ENCODE data around the gene LAX1. TPM values are rescaled to one million over a fixed set of nuclear protein-coding genes. Genes with fewer than 3 reads are reported as not detected.
"Not testable (repeated sequence)": the region's sequence is repeated elsewhere in the genome, so short reads cannot be mapped to it uniquely, and the experiment has no call there.

The LAX1 gene, protein sequence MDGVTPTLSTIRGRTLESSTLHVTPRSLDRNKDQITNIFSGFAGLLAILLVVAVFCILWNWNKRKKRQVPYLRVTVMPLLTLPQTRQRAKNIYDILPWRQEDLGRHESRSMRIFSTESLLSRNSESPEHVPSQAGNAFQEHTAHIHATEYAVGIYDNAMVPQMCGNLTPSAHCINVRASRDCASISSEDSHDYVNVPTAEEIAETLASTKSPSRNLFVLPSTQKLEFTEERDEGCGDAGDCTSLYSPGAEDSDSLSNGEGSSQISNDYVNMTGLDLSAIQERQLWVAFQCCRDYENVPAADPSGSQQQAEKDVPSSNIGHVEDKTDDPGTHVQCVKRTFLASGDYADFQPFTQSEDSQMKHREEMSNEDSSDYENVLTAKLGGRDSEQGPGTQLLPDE
- under 1 TPM; 0.10 to 0.27 (median 0.15) TPM for polyA plus RNA-seq (ENCODE audit: insufficient read length in 3 of 3)

GRCh38 chr1:203765029-203765837, at the start of gene LAX1:
Gene LAX1, plus strand, starts transcription at chr1:203765183. Its CDS starts 383 bp downstream, at chr1:203765566.
- DNase-seq (ENCODE audit: low read depth in 3 of 3, low spot score in 2 of 3), result no peak

DNA sequence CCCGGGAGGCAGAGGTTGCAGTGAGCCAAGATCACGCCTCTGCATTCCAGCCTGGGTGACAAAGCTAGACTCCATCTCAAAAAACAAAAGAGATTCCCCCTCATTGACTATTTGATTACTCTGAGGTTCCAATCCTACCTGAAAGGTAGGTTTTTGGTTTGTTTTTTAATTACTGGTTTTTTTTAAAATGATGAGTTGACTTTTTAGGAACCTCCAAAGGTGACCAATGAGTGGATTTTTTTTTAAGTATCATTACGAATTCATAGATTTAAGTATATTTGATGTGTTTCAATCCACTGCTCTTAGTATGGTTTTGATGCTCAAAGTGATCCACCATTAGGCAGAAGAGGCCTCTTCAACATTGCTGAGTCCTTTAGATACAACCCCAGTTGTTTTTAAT, 47.9 kb upstream of the LAX1 start:
- no peak for DNase-seq (ENCODE audit: low read depth in 3 of 3, low spot score in 2 of 3)

DNA sequence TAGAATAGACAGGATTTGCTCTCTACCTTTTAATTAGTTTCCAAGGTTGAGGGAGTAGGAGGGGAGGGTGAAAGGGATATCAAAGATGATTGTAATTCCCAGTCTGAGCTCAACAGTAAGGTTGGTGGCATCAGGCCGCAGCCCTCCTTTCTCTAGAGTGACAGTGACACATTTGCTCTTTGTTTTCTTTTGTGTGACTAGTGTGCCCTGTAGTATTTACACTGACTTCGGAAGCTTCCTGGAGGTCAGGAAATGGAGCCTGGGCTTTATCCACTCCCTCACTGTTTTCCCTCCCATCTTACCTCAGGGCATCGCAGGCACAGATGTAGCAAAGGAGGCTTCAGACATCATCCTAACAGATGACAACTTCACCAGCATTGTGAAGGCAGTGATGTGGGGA, 44.7 kb upstream of the LAX1 start:
- DNase-seq (ENCODE audit: low read depth in 3 of 3, low spot score in 2 of 3), result peak in 1 of 3 donors; percentile 10

- DNase-seq (ENCODE audit: low read depth in 3 of 3, low spot score in 2 of 3), result no peak
Measured at GRCh38 chr1:203722909-203723308, 42.1 kb upstream of the LAX1 start.

GRCh38 chr1:203726417-203726867, 38.5 kb upstream of the LAX1 start:
- no peak for DNase-seq (ENCODE audit: low read depth in 3 of 3, low spot score in 2 of 3)

- no peak for DNase-seq (ENCODE audit: low read depth in 3 of 3, low spot score in 2 of 3)
Measured at GRCh38 chr1:203733009-203733863, 31.7 kb upstream of the LAX1 start.

DNA sequence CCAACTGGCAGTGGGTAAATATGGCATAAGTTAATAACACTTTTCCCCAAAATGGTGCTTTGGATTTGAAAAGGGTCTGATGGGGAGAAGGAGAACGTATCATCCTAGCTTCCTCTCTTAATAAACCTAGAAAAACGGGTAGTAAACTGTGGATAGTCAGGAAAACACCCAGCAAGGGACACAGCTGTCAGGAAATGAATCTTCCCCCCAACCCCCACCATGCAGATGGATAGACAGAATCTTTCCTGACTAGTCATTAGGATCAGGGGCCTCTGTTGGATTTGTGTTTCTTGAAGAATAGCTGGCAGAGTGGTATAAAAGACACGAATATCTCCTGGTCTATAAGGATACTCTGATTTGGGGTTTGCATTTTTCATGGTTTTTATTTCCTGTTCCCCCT, 22.5 kb upstream of the LAX1 start:
- DNase-seq (ENCODE audit: low read depth in 3 of 3, low spot score in 2 of 3), result no peak

- DNase-seq (ENCODE audit: low read depth in 3 of 3, low spot score in 2 of 3), result no peak
Measured at GRCh38 chr1:203743091-203743571, 21.9 kb upstream of the LAX1 start.

GRCh38 chr1:203744075-203744972, 20.7 kb upstream of the LAX1 start:
- no peak for DNase-seq (ENCODE audit: low read depth in 3 of 3, low spot score in 2 of 3)

DNA sequence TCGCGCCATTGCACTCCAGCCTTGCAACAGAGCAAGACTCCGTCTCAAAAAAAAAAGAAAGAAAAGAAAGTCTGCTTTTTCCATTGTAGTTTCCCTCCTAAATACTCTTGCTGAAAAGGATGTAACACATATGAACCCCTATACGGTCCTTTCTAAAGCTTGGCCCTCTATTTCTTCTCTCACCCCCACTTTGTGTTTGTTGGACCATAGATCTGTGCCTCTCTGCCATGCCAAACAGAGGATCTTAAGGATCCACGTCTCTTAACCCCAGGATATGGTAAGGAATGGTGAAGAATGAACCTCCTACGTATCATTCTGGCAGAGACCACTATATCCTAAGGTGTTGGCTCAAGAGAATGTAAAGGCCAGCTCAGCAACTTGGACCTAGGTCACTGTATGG, 18.7 kb upstream of the LAX1 start:
- no peak for DNase-seq (ENCODE audit: low read depth in 3 of 3, low spot score in 2 of 3)

DNA sequence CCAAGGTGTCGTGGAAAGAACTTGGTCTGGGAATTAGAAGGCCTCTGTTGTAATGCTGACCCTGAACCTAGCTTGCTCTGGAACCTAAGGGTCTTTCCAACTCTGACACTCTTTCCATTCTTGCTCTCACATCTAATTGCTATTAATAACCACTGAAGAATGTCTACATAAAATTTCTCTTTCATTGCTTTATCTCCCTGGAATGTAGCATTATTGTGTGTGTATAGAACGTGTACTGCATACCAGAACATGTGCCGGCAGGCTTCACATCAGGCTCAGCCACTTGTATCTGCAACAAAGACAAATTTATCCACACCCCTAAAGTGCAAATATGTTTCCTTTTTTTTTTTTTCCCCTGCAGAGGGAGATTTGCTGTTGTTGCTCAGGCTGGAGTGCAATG, 13.9 kb upstream of the LAX1 start:
- no peak for DNase-seq (ENCODE audit: low read depth in 3 of 3, low spot score in 2 of 3)

- not testable (repeated sequence) for DNase-seq (ENCODE audit: low read depth in 3 of 3, low spot score in 2 of 3)
Measured at GRCh38 chr1:203751618-203752361, 13.2 kb upstream of the LAX1 start.

DNA sequence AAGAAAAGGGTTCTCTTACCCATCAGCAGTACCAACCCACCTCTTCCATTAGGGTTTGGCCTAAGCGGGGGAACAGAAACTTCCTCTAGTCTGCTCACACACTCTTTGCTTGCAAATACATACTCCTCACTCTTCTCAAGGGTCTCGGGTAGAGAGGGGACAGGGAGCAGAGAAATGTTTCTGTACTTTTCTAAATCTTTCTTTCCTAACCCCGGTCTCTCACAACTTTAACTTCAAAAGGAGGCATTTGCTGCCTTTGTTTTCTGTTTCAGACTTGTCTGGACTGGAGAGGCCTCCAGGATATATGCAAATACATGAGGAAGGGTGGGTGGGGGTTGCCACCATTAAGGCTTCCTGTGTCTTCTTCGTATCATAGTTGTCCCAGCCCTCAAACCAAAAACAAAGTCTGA, 10.5 kb upstream of the LAX1 start:
- no peak for DNase-seq (ENCODE audit: low read depth in 3 of 3, low spot score in 2 of 3)

DNA sequence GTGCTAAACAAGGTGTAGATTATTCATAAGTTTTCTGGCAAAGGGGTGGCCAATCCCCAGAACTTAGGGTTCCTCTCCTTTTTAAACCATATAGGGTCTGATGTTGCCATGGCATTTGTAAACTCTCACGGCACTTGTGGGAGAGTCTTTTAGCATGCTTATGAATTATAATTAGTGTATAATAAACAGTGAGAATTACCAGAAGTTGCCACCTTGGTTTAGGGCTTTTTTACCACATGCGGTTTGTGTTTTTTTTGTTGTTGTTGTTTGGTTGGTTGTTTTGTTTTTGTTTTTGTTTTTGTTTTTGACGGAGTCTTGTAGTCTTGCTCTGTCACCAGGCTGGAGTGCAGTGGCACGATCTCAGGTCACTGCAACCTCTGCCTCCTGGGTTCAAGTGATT, 8.9 kb upstream of the LAX1 start:
- DNase-seq (ENCODE audit: low read depth in 3 of 3, low spot score in 2 of 3), result no peak

DNA sequence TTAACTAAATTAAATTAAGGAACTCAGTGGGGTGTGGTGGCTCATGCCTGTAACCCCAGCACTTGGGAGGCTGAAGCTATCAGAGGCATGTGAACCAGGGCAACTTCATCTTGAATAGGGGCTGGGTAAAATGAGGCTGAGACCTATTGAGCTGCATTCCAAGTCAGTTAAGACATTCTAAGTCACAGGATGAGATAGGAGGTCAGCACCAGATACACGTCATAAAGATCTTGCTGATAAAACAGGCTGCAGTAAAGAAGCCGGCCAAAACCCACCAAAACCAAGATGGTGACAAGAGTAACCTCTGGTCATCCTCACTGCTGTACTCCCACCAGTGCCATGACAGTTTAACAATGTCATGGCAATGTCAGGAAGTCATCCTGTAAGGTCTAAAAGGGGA, 6.2 kb upstream of the LAX1 start:
- not testable (repeated sequence) for DNase-seq (ENCODE audit: low read depth in 3 of 3, low spot score in 2 of 3)

- no peak for DNase-seq (ENCODE audit: low read depth in 3 of 3, low spot score in 2 of 3)
Measured at GRCh38 chr1:203760506-203760905, 4.5 kb upstream of the LAX1 start.

DNA sequence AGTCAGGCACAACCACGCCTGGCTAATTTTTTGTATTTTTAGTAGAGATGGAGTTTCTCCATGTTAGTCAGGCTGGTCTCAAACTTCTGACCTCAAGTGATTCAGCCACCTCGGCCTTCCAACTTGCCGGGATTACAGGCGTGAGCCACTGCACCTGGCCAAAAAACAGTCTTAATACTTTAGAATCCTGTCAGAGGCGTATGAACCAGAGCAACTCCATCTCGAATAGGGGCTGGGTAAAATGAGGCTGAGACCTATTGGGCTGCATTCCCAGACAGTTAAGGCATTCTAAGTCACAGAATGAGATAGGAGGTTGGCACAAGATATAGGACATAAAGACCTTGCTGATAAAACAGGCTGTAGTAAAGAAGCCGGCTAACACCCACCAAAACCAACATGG, 3.0 kb upstream of the LAX1 start:
- not testable (repeated sequence) for DNase-seq (ENCODE audit: low read depth in 3 of 3, low spot score in 2 of 3)

DNA sequence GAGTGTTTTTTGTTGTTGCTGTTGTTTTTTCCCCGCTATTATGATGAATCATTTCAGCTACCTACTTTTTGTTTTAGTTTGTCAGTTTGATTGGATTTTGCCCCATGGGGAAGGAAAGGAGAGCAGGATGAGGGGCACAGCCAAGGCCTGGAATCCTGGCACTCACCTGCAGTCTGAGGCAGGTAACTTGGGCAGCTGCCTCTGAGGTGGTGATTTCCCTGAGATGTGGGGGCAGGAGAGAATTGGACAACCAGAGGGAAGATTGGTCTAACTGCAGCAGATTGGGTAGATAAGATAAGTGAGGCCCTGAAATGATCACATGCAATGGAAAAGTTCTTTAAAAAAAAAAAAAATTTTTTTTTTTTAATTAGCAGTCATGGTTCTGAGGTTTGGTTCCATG, 1.5 kb upstream of the LAX1 start:
- DNase-seq (ENCODE audit: low read depth in 3 of 3, low spot score in 2 of 3), result no peak
